ENCODE measurements around the gene NEK3.
"Not testable (repeated sequence)": the region's sequence is repeated elsewhere in the genome, so short reads cannot be mapped to it uniquely, and the experiment has no call there.

NEK3 gene

DNA sequence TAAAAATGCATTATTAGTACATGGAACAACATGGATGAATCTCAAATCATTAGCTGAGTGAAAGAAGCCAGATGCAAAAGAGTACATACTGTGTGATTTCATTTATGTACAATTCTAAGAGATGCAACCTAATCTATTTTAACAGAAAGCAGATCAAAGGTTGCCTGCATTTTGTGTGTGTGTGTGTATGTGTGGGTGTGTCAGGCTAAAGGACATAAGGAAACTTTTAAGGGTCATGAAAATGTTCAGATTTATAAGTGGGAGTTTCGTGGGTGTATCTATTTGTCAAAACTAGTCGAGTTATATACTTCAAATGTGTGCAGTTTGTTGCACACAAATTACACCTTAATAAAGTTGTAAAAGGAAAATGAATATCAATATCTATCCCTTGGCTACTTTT is 17.9 kb upstream of the NEK3 start:
- Histone ChIP-seq H4K20me1 (ENCODE audit: insufficient read depth, low read length) (no peaks in the 10 kb centered on the region), H3K4me2 (ENCODE audit: low read length) (no peak overlapping the region), H3K27ac (ENCODE audit: low read depth, low read length, poor library complexity, severe bottlenecking) (no peak overlapping the region), H3K79me2 (ENCODE audit: insufficient read depth, low read length) (no peaks in the 10 kb centered on the region), H3K9me3 (ENCODE audit: low read length) (no peaks in the 10 kb centered on the region), H3K4me3 (ENCODE audit: low read depth, low read length, poor library complexity, severe bottlenecking) (no peak overlapping the region), H3K4me1 (ENCODE audit: insufficient read depth, low read length, severe bottlenecking) (no peaks in the 10 kb centered on the region), H3K9me2 (ENCODE audit: low read depth, low read length) (no peaks in the 10 kb centered on the region), H3K9ac (ENCODE audit: low read length) (no peak overlapping the region), H2AFZ (ENCODE audit: low read length) (no peak overlapping the region), H3K27me3 (ENCODE audit: insufficient read depth, low read length) (no peaks in the 10 kb centered on the region), H3F3A (ENCODE audit: insufficient read depth, low read length) (no peaks in the 10 kb centered on the region), H3K36me3 (ENCODE audit: insufficient read depth, low read length) (peaks cover 46% of the 10 kb centered on the region)
- TF ChIP-seq EZH2 (IDR thresholded peaks at IDR 0.05; ENCODE audit: borderline replicate concordance, low read length) = no peak
- TF ChIP-seq, protein P1, sequence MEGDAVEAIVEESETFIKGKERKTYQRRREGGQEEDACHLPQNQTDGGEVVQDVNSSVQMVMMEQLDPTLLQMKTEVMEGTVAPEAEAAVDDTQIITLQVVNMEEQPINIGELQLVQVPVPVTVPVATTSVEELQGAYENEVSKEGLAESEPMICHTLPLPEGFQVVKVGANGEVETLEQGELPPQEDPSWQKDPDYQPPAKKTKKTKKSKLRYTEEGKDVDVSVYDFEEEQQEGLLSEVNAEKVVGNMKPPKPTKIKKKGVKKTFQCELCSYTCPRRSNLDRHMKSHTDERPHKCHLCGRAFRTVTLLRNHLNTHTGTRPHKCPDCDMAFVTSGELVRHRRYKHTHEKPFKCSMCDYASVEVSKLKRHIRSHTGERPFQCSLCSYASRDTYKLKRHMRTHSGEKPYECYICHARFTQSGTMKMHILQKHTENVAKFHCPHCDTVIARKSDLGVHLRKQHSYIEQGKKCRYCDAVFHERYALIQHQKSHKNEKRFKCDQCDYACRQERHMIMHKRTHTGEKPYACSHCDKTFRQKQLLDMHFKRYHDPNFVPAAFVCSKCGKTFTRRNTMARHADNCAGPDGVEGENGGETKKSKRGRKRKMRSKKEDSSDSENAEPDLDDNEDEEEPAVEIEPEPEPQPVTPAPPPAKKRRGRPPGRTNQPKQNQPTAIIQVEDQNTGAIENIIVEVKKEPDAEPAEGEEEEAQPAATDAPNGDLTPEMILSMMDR (IDR thresholded peaks at IDR 0.05; ENCODE audit: low read length) = no peak

DNA sequence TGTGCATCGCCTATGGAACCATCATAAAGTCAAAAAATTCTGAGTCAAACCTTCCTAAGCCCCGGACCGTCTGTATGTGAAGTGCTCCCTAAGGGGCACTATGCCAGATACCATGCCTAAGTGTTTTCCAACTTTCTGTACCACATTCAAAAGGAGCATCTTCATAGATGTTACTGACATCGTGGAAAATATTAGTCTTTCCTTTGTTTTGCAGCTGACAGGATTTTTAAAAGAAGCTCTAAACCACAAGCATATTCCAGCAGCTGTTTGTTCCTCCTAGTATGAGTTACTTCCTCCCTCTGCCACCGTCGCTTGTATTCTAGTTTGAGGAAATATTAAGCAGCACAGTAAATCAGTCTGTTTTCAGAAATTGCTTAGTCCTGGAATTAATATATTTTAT is 14.6 kb upstream of the NEK3 start:
- H3K4me2 ChIP-seq (ENCODE audit: low read length); H3K9me2 ChIP-seq (ENCODE audit: low read depth, low read length); H3K27me3 ChIP-seq (ENCODE audit: insufficient read depth, low read length); H3K4me3 ChIP-seq (ENCODE audit: low read depth, low read length, poor library complexity, severe bottlenecking); H3F3A ChIP-seq (ENCODE audit: insufficient read depth, low read length); H3K9me3 ChIP-seq (ENCODE audit: low read length); H3K79me2 ChIP-seq (ENCODE audit: insufficient read depth, low read length); H3K27ac ChIP-seq (ENCODE audit: low read depth, low read length, poor library complexity, severe bottlenecking); H3K9ac ChIP-seq (ENCODE audit: low read length); H3K4me1 ChIP-seq (ENCODE audit: insufficient read depth, low read length, severe bottlenecking); H4K20me1 ChIP-seq (ENCODE audit: insufficient read depth, low read length); H2AFZ ChIP-seq (ENCODE audit: low read length): not testable (repeated sequence)
- peaks cover 51% of the 10 kb centered on the region for H3K36me3 ChIP-seq (ENCODE audit: insufficient read depth, low read length)

DNA sequence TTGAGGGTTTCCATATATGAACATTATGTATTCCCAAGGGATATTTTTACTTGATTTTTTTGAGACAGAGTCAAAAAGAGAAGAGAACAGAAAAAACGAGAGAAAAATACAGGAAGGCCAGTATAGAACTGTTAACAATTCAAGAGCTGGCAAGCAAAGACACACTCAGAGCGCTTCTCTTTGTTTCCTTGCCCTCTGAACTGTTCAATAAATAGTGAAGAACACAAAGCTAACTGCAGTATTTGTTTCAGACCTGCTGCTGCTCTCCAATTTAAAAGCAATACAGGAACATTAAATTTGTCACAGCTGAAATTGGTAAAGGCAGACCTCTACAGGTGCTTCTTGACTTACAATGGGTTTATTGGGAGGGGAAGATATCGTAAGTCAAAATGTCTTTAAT is 14.0 kb upstream of the NEK3 start:
- Histone ChIP-seq H3K4me2 (ENCODE audit: low read length) (no peak overlapping the region), H3K9me3 (ENCODE audit: low read length) (no peaks in the 10 kb centered on the region), H3K9me2 (ENCODE audit: low read depth, low read length) (no peaks in the 10 kb centered on the region), H3K79me2 (ENCODE audit: insufficient read depth, low read length) (no peaks in the 10 kb centered on the region), H3K4me1 (ENCODE audit: insufficient read depth, low read length, severe bottlenecking) (no peaks in the 10 kb centered on the region), H3K27me3 (ENCODE audit: insufficient read depth, low read length) (no peaks in the 10 kb centered on the region), H3K9ac (ENCODE audit: low read length) (no peak overlapping the region), H3F3A (ENCODE audit: insufficient read depth, low read length) (no peaks in the 10 kb centered on the region), H3K27ac (ENCODE audit: low read depth, low read length, poor library complexity, severe bottlenecking) (no peak overlapping the region), H4K20me1 (ENCODE audit: insufficient read depth, low read length) (no peaks in the 10 kb centered on the region), H2AFZ (ENCODE audit: low read length) (no peak overlapping the region), H3K4me3 (ENCODE audit: low read depth, low read length, poor library complexity, severe bottlenecking) (no peak overlapping the region), H3K36me3 (ENCODE audit: insufficient read depth, low read length) (peaks cover 56% of the 10 kb centered on the region)
- no peak for TF ChIP-seq EZH2 (IDR thresholded peaks at IDR 0.05; ENCODE audit: borderline replicate concordance, low read length)
- TF ChIP-seq, protein P1 (IDR thresholded peaks at IDR 0.05; ENCODE audit: low read length) = no peak

DNA sequence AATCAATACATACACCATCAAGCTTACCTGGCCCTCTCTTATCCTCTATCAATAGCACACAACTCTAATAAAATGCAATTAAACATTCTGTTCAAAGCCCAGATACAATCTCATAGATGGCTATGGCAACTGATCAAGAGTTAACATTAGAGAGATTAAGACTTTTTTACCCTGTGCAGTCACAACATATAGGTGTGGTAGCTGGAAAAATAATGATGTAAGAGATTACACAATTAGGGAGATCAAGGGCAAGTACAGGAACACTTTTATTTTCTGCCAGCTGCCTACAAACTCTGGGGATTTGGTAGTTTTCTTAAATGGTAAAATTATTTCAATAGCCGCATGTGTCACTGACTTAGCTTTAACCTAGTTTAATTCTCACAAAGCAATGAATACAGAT is 12.3 kb upstream of the NEK3 start:
- not testable (repeated sequence) for H3K27me3 ChIP-seq (ENCODE audit: insufficient read depth, low read length); H4K20me1 ChIP-seq (ENCODE audit: insufficient read depth, low read length); H3K27ac ChIP-seq (ENCODE audit: low read depth, low read length, poor library complexity, severe bottlenecking); H2AFZ ChIP-seq (ENCODE audit: low read length); H3K79me2 ChIP-seq (ENCODE audit: insufficient read depth, low read length); H3K9me2 ChIP-seq (ENCODE audit: low read depth, low read length); H3K4me1 ChIP-seq (ENCODE audit: insufficient read depth, low read length, severe bottlenecking); H3K4me3 ChIP-seq (ENCODE audit: low read depth, low read length, poor library complexity, severe bottlenecking); H3K9me3 ChIP-seq (ENCODE audit: low read length); H3K9ac ChIP-seq (ENCODE audit: low read length); H3K4me2 ChIP-seq (ENCODE audit: low read length); H3F3A ChIP-seq (ENCODE audit: insufficient read depth, low read length)
- peaks cover 51% of the 10 kb centered on the region for H3K36me3 ChIP-seq (ENCODE audit: insufficient read depth, low read length)

DNA sequence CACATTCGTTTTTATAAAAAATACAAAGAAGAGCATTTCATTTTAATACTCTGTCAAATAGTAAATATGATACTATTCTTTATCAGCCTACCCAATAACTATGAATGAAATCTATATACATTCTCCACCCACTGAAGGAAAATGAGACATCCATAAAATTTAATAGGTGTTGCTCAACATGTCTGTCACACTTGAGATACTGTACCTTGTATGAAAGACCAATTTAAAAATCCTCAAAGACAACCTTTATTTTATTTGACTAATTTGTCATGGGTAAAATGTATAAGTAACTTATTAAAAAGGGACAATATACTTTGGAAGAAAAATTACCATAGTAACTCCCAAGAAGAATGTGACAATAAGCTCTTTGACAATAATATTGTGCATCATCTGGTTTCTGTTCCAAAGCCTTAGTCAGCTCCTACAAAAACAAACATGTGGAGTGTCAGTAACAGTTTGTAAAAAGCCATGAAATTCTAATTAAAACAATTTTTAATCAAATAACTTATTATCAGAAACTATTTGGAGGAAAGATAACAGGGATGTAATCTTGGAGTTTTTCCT is 11.5 kb upstream of the NEK3 start:
- H3K27ac ChIP-seq (ENCODE audit: low read depth, low read length, poor library complexity, severe bottlenecking); H3K4me2 ChIP-seq (ENCODE audit: low read length); H3K27me3 ChIP-seq (ENCODE audit: insufficient read depth, low read length); H3K9ac ChIP-seq (ENCODE audit: low read length); H3K9me3 ChIP-seq (ENCODE audit: low read length); H4K20me1 ChIP-seq (ENCODE audit: insufficient read depth, low read length); H3K4me3 ChIP-seq (ENCODE audit: low read depth, low read length, poor library complexity, severe bottlenecking); H3K9me2 ChIP-seq (ENCODE audit: low read depth, low read length); H2AFZ ChIP-seq (ENCODE audit: low read length); H3F3A ChIP-seq (ENCODE audit: insufficient read depth, low read length); H3K4me1 ChIP-seq (ENCODE audit: insufficient read depth, low read length, severe bottlenecking); H3K79me2 ChIP-seq (ENCODE audit: insufficient read depth, low read length): not testable (repeated sequence)
- H3K36me3 ChIP-seq (ENCODE audit: insufficient read depth, low read length) = peaks cover 51% of the 10 kb centered on the region
